Hepatocyte (in vitro differentiated cells): ENCODE results near the gene CENPF. TPM values are rescaled to one million over a fixed set of nuclear protein-coding genes. Genes with fewer than 3 reads are reported as not detected.
"Not testable (repeated sequence)": the region's sequence is repeated elsewhere in the genome, so short reads cannot be mapped to it uniquely, and the experiment has no call there.

Experiments
- DNase-seq: peaks from one replicate; pipeline ENCODE4 v3.0.0-alpha.2; 2016; ENCODE audit warnings: low spot score
- H2AFZ ChIP-seq: fragments of 200-600 bp; sonication (generic); 2 replicates; pipeline ENCODE4 v1.6.0; 2016; ENCODE audit warnings: antibody characterized with exemption, mild to moderate bottlenecking
- H3K27ac ChIP-seq: fragments of 200-600 bp; sonication (generic); 2 replicates; pipeline ENCODE4 v1.5.1; 2016; ENCODE audit warnings: mild to moderate bottlenecking
- H3K27me3 ChIP-seq: fragments of 200-600 bp; sonication (generic); 2 replicates; pipeline ENCODE4 v1.6.1; 2016
- H3K36me3 ChIP-seq: fragments of 200-600 bp; sonication (generic); replicated peaks from 2 replicates; pipeline ENCODE4 v1.5.1; 2016; ENCODE audit warnings: low read depth; ENCODE audit not compliant: insufficient read depth
- H3K4me1 ChIP-seq: fragments of 200-600 bp; sonication (generic); 2 replicates; pipeline ENCODE4 v1.5.1; 2016; ENCODE audit warnings: mild to moderate bottlenecking, moderate library complexity; ENCODE audit not compliant: insufficient read depth
- H3K4me2 ChIP-seq: fragments of 200-600 bp; sonication (generic); 2 replicates; pipeline ENCODE4 v1.6.0; 2016
- H3K4me3 ChIP-seq: fragments of 200-600 bp; sonication (generic); 2 replicates; pipeline ENCODE4 v1.5.1; 2016; ENCODE audit warnings: mild to moderate bottlenecking
- H3K79me2 ChIP-seq: fragments of 200-600 bp; sonication (generic); 2 replicates; pipeline ENCODE4 v1.6.0; 2017; ENCODE audit warnings: mild to moderate bottlenecking
- H3K9me2 ChIP-seq: fragments of 200-600 bp; sonication (generic); replicated peaks from 2 replicates; pipeline ENCODE4 v1.6.0; 2017; ENCODE audit warnings: mild to moderate bottlenecking; ENCODE audit not compliant: insufficient read depth
- H3K9me3 ChIP-seq: fragments of 200-600 bp; sonication (generic); 2 replicates; pipeline ENCODE4 v1.5.1; 2016; ENCODE audit warnings: low read depth, mild to moderate bottlenecking
- H4K20me1 ChIP-seq: fragments of 200-600 bp; sonication (generic); 2 replicates; pipeline ENCODE4 v1.6.0; 2016; ENCODE audit warnings: mild to moderate bottlenecking; ENCODE audit not compliant: insufficient read depth, poor library complexity, severe bottlenecking
- EZH2 ChIP-seq: fragments of 200-600 bp; sonication (generic); IDR thresholded peaks from 2 replicates; pipeline ENCODE4 v1.6.1; 2016; ENCODE audit warnings: antibody characterized with exemption, mild to moderate bottlenecking, borderline replicate concordance
- EZH2phosphoT487 ChIP-seq: fragments of 200-600 bp; sonication (generic); IDR thresholded peaks from one replicate; pipeline ENCODE4 v1.6.1; 2018; ENCODE audit warnings: antibody characterized with exemption, mild to moderate bottlenecking, low read depth, moderate library complexity; ENCODE audit not compliant: unreplicated experiment, severe bottlenecking
- WGBS: methylation state at CpG from one replicate; pipeline ENCODE4 v1.1.6; 2016; ENCODE audit warnings: low lambda C conversion rate; ENCODE audit errors: missing lambda C conversion rate; 5-methylcytosine and 5-hydroxymethylcytosine counted together
- polyA plus RNA-seq: library from polyadenylated mRNA; unstranded; fragments of >200 nt; fragmentation: Nextera tagmentation; extraction: Ambion mirVana; gene quantifications from 2 replicates; pipeline ENCODE4 v1.2.1, GENCODE V29; 2016
- total RNA-seq: library from RNA; depleted of rRNA; stranded (reverse); fragments of >200 nt; gene quantifications from 2 replicates; pipeline ENCODE4 v1.2.3, GENCODE V29; 2014
- TF ChIP-seq, protein P1 (sequence below): fragments of 200-600 bp; sonication (generic); IDR thresholded peaks from 2 replicates; pipeline ENCODE4 v1.5.1; 2016; ENCODE audit warnings: antibody characterized with exemption, mild to moderate bottlenecking; ENCODE audit not compliant: poor library complexity

CENPF gene
- total and polyA plus RNA-seq, 2 experiments from 2014 or later = 8.3 to 16.8 TPM

DNA sequence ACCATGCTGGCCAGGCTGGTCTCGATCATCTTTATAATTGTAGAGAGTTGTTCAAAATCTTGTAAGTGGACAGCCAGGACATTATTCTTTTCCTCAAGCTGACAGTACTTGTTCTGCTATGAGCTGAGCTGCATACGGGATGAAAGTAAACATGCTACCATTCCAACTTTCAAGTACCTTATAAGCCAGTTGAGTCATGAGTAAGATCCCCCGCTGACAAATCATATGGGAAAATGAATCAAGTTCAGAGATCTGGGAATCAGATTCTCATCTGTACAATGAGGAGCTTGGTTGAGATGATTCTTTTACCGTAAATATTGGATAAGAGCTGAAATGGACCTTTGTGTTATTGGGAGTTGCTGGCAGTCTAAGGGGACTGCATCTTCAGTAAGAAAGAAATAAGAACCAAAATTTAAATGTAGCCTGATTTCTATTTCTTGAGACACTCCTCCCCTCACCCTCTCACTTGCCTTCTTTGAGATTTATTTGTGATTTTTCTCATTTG is 62.7 kb downstream of the CENPF start:
- no peaks in the 10 kb centered on the region for H4K20me1 ChIP-seq
- no peak for DNase-seq
- H3K27ac ChIP-seq = no peak overlapping the region

DNA sequence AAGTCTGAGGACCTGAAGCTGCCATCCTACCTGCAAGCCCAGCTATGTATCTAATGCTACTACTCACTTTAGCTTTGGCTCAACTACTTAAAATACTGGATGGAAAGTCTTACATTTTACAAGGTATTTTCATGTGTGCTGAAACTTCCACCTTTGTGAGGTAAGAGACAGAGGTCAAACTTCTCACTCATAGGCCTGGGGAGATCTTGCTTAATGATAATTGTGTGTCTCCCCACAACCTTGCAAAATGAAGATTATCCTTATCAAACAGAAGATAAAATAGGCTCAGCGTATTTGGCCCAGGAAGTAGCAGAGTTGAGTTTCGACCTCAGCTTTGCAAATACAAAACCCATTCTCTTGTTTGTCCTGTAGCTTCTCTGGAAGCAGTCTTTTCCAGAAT is 63.7 kb downstream of the CENPF start:
- Histone ChIP-seq H3K9me3 (no peaks in the 10 kb centered on the region), H3K4me3 (no peak overlapping the region), H3K36me3 (no peaks in the 10 kb centered on the region), H3K27me3 (no peaks in the 10 kb centered on the region), H3K27ac (no peak overlapping the region), H3K4me1 (peaks cover 5% of the 10 kb centered on the region), H3K79me2 (no peaks in the 10 kb centered on the region), H3K4me2 (no peak overlapping the region), H4K20me1 (no peaks in the 10 kb centered on the region), H3K9me2 (no peaks in the 10 kb centered on the region), H2AFZ (no peak overlapping the region)
- no peak for DNase-seq
- WGBS = 76% methylated on average over 2 of the region's 2 CpGs
- TF ChIP-seq, protein P1, sequence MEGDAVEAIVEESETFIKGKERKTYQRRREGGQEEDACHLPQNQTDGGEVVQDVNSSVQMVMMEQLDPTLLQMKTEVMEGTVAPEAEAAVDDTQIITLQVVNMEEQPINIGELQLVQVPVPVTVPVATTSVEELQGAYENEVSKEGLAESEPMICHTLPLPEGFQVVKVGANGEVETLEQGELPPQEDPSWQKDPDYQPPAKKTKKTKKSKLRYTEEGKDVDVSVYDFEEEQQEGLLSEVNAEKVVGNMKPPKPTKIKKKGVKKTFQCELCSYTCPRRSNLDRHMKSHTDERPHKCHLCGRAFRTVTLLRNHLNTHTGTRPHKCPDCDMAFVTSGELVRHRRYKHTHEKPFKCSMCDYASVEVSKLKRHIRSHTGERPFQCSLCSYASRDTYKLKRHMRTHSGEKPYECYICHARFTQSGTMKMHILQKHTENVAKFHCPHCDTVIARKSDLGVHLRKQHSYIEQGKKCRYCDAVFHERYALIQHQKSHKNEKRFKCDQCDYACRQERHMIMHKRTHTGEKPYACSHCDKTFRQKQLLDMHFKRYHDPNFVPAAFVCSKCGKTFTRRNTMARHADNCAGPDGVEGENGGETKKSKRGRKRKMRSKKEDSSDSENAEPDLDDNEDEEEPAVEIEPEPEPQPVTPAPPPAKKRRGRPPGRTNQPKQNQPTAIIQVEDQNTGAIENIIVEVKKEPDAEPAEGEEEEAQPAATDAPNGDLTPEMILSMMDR = no peak
- TF ChIP-seq EZH2 (no peak), EZH2phosphoT487 (no peak)

More for the DNA sequence above, 62.7 kb downstream of the CENPF start:
- no peak overlapping the region for H2AFZ ChIP-seq
- no peaks in the 10 kb centered on the region for H3K9me2 ChIP-seq
- no peak overlapping the region for H3K4me2 ChIP-seq
- H3K27me3 ChIP-seq = no peaks in the 10 kb centered on the region
- 94% methylated on average over 4 of the region's 4 CpGs for WGBS
- H3K4me1 ChIP-seq = peaks cover 9% of the 10 kb centered on the region
- H3K9me3 ChIP-seq = no peaks in the 10 kb centered on the region
- no peak for TF ChIP-seq EZH2phosphoT487
- TF ChIP-seq, protein P1 = no peak
- no peaks in the 10 kb centered on the region for H3K36me3 ChIP-seq
- no peak overlapping the region for H3K4me3 ChIP-seq
- no peaks in the 10 kb centered on the region for H3K79me2 ChIP-seq

DNA sequence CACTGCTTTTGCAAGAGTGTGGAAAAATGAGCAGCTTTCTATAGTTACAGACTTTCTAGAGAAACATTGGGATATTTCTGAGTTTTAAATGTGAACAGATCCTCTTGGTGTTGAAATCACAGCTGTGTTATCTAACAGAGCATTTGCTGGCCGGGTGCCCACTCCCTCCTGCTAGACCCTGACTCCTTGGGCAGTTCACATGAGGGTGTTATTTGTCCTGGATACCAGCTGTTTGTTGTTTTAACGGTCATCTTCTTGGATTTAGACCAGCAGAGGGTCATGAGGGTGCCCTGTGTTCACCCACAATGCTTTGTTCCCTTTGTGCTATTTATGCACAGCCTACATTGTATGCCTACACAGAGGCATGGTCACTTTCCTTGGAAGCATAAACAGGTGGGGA is 67.1 kb downstream of the CENPF start:
- no peak overlapping the region for H3K4me3 ChIP-seq
- no peaks in the 10 kb centered on the region for H3K79me2 ChIP-seq
- H3K9me3 ChIP-seq = no peaks in the 10 kb centered on the region
- no peaks in the 10 kb centered on the region for H3K36me3 ChIP-seq
- TF ChIP-seq, protein P1 = no peak
- TF ChIP-seq EZH2phosphoT487 (no peak), EZH2 (no peak)
- no peaks in the 10 kb centered on the region for H4K20me1 ChIP-seq
- H3K9me2 ChIP-seq = no peaks in the 10 kb centered on the region
- peak; percentile 67 for DNase-seq
- H2AFZ ChIP-seq = no peak overlapping the region
- H3K4me2 ChIP-seq = no peak overlapping the region
- WGBS = 63% methylated on average over 2 of the region's 2 CpGs
- H3K4me1 ChIP-seq = peaks cover 5% of the 10 kb centered on the region
- H3K27ac ChIP-seq = no peak overlapping the region
- no peaks in the 10 kb centered on the region for H3K27me3 ChIP-seq

DNA sequence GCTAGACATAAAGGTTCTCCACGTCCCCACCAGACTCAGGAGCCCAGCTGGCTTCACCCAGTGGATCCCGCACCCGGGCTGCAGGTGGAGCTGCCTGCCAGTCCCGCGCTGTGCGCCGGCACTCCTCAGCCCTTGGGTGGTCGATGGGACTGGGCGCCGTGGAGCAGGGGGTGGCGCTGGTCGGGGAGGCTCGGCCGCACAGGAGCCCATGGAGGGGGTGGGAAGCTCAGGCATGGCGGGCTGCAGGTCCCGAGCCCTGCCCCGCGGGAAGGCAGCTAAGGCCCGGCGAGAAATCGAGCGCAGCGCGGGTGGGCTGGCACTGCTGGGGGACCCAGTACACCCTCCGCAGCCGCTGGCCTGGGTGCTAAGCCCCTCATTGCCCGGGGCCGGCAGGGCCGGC is 70.0 kb downstream of the CENPF start:
- not testable (repeated sequence) for H3K9me2 ChIP-seq, H2AFZ ChIP-seq, H3K9me3 ChIP-seq, H3K4me1 ChIP-seq, H3K4me2 ChIP-seq, H4K20me1 ChIP-seq, H3K27me3 ChIP-seq, H3K79me2 ChIP-seq, H3K36me3 ChIP-seq, DNase-seq, H3K27ac ChIP-seq, H3K4me3 ChIP-seq
- 96% methylated on average over 10 of the region's 29 CpGs for WGBS
